Fibroblast of lung (primary cell): ENCODE data around the gene GMFB. TPM values are rescaled to one million over a fixed set of nuclear protein-coding genes. Genes with fewer than 3 reads are reported as not detected.
A peak's percentile ranks its signal among the peaks of the same experiment; 100 is the strongest.

Source experiments
- DNase-seq, 2 donors: peaks; one replicate each; pipeline versions ENCODE4 v3.0.0 to v3.0.0-alpha.2; 2010; ENCODE audit warnings: low read depth in 2 of 2
- H2AFZ ChIP-seq: 2 replicates; pipeline ENCODE4 v1.5.1; 2012; ENCODE audit warnings: low read length, control low read depth, inconsistent platforms
- H3K27ac ChIP-seq: 2 replicates; pipeline ENCODE4 v1.5.1; 2011; ENCODE audit warnings: low read length, control low read depth; ENCODE audit not compliant: insufficient read depth
- H3K27me3 ChIP-seq: 2 replicates; pipeline ENCODE4 v1.5.1; 2011; ENCODE audit warnings: mild to moderate bottlenecking, low read length; ENCODE audit not compliant: control insufficient read depth, insufficient read depth
- H3K36me3 ChIP-seq: 2 replicates; pipeline ENCODE4 v1.5.1; 2011; ENCODE audit warnings: low read length; ENCODE audit not compliant: control insufficient read depth, insufficient read depth
- H3K4me1 ChIP-seq: 2 replicates; pipeline ENCODE4 v1.5.1; 2011; ENCODE audit warnings: low read length; ENCODE audit not compliant: control insufficient read depth, insufficient read depth; ENCODE audit errors: extremely low read depth
- H3K4me2 ChIP-seq: 2 replicates; pipeline ENCODE4 v1.5.1; 2011; ENCODE audit warnings: low read length, control low read depth; ENCODE audit not compliant: insufficient read depth; ENCODE audit errors: extremely low read depth
- H3K4me3 ChIP-seq, 4 experiments: fragments of 200-600 bp in 1 of 4; sonication (generic) in 1 of 4; replicated peaks in 1 of 4; 2 replicates each; pipeline ENCODE4 v1.5.1; 2011 to 2016; ENCODE audit warnings: low read length in 4 of 4, low read depth in 3 of 4, mild to moderate bottlenecking in 3 of 4, control low read depth in 2 of 4, inconsistent platforms in 1 of 4, mixed read lengths in 1 of 4; ENCODE audit not compliant: insufficient read depth in 1 of 4; ENCODE audit errors: control extremely low read depth in 1 of 4
- H3K79me2 ChIP-seq: 2 replicates; pipeline ENCODE4 v1.5.1; 2012; ENCODE audit warnings: mild to moderate bottlenecking, low read length, inconsistent platforms; ENCODE audit not compliant: control insufficient read depth, insufficient read depth
- H3K9ac ChIP-seq: 2 replicates; pipeline ENCODE4 v1.5.1; 2011; ENCODE audit warnings: mild to moderate bottlenecking, low read length, control low read depth; ENCODE audit not compliant: insufficient read depth
- H3K9me3 ChIP-seq: 2 replicates; pipeline ENCODE4 v1.5.1; 2012; ENCODE audit warnings: low read depth, low read length; ENCODE audit not compliant: control insufficient read depth, insufficient read depth
- H4K20me1 ChIP-seq: 2 replicates; pipeline ENCODE4 v1.5.1; 2011; ENCODE audit warnings: low read length; ENCODE audit not compliant: control insufficient read depth, insufficient read depth; ENCODE audit errors: extremely low read depth
- EZH2 ChIP-seq: IDR thresholded peaks from 2 replicates; pipeline ENCODE4 v1.5.1; 2012; ENCODE audit warnings: low read length, control low read depth, mild to moderate bottlenecking; ENCODE audit errors: missing control alignments
- polyA plus RNA-seq, 2 donors: library from polyadenylated mRNA; depleted of rRNA in 1 of 2; stranded (reverse) in 1 of 2; unstranded in 1 of 2; fragments of >200 nt; gene quantifications; 2 replicates each; pipeline ENCODE4 v1.2.1, GENCODE V29; 2011 to 2012; ENCODE audit warnings: missing spikeins in 1 of 2
- total RNA-seq: library from RNA; depleted of rRNA; stranded (reverse); fragments of >200 nt; gene quantifications from 2 replicates; pipeline ENCODE4 v1.2.1, GENCODE V29; 2014
- TF ChIP-seq, protein P1 (sequence below), 2 donors: IDR thresholded peaks in 1 of 2; conservative IDR thresholded peaks in 1 of 2; 1 replicate in 1 of 2; 2 replicates in 1 of 2; pipeline ENCODE4 v1.5.1; 2011 to 2012; ENCODE audit warnings: low read length in 2 of 2, control low read depth in 1 of 2, inconsistent platforms in 1 of 2, low read depth in 1 of 2, mild to moderate bottlenecking in 1 of 2

Gene GMFB
- total and polyA plus RNA-seq, 2 donors (not counting 1 experiment from before 2014, with no cell fraction given): 69.2 to 85.5 TPM

DNA sequence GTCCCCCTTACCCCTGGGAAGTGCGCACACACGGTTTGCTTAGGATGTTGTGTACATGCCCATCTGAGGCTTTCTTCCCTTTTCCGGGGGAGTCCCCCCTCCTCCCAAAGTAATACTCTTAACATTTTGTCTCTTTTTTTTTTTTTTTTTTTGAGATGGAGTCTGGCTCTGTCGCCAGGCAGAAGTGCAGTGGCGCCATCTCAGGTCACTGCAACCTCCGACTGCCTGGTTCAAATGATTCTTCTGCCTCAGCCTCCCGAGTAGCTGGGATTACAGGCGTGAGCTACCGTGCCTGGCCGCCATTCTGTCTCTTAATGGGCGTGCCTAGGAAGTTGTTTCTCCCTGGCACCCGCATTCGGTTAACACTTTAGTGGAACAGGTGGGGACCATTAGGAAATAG lies 4.5 kb upstream of the GMFB start:
- no peak overlapping the region for H3K27ac ChIP-seq
- peaks cover 5% of the 10 kb centered on the region for H3K79me2 ChIP-seq
- no peak for DNase-seq
- no peaks in the 10 kb centered on the region for H3K4me1 ChIP-seq
- no peak overlapping the region for H2AFZ ChIP-seq
- no peaks in the 10 kb centered on the region for H3K9me3 ChIP-seq
- no peak overlapping the region for H3K4me2 ChIP-seq
- H4K20me1 ChIP-seq: no peaks in the 10 kb centered on the region
- H3K27me3 ChIP-seq: no peaks in the 10 kb centered on the region
- H3K36me3 ChIP-seq: no peaks in the 10 kb centered on the region
- no peak overlapping the region for H3K9ac ChIP-seq
- H3K4me3 ChIP-seq: no peak overlapping the region
- TF ChIP-seq, protein P1, sequence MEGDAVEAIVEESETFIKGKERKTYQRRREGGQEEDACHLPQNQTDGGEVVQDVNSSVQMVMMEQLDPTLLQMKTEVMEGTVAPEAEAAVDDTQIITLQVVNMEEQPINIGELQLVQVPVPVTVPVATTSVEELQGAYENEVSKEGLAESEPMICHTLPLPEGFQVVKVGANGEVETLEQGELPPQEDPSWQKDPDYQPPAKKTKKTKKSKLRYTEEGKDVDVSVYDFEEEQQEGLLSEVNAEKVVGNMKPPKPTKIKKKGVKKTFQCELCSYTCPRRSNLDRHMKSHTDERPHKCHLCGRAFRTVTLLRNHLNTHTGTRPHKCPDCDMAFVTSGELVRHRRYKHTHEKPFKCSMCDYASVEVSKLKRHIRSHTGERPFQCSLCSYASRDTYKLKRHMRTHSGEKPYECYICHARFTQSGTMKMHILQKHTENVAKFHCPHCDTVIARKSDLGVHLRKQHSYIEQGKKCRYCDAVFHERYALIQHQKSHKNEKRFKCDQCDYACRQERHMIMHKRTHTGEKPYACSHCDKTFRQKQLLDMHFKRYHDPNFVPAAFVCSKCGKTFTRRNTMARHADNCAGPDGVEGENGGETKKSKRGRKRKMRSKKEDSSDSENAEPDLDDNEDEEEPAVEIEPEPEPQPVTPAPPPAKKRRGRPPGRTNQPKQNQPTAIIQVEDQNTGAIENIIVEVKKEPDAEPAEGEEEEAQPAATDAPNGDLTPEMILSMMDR (conservative IDR thresholded peaks at IDR 0.05 in 1 of 2, IDR thresholded peaks at IDR 0.05 in 1 of 2; ENCODE audit: low read depth in 1 of 2, low read length in 2 of 2): no peak
- no peak for TF ChIP-seq EZH2

DNA sequence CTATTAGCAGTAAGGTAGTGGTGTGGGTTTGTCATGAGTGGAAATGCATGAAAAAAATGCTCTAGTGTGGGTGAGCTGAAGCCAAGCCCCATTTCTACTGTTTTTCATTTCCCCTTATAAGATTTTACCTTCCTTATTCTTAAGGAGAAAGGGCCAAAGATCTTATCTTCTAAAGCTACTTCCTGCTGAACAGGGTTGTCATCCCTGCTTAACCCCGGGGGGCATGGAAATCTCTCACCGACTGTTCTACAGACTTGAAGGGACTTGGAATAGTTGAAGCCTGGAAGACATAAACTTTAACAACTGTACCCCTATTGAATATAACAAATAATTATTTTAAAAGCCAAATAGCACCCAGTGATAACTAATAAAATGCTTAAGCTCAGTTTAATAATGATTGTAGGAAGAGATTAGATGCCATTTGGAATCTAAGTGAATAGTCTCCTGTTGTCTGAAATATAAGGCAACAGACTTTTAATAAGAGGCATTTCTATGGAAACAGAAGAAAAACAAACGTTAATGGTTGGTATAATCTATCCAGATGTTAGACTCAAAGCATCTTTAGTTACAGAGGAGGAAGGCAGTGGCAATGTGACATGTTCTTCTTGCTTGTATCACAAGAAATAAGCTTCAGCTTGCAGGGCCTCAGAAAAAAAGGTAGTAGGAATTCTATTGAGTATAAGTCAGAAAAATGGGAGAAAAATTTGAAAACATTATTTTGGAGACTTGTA lies 1.8 kb upstream of the GMFB start:
- H3K27ac ChIP-seq: no peak overlapping the region
- TF ChIP-seq, protein P1 (conservative IDR thresholded peaks at IDR 0.05 in 1 of 2, IDR thresholded peaks at IDR 0.05 in 1 of 2; ENCODE audit: low read depth in 1 of 2, low read length in 2 of 2): no peak
- no peak for TF ChIP-seq EZH2
- no peak overlapping the region for H3K4me2 ChIP-seq
- H3K9me3 ChIP-seq: no peaks in the 10 kb centered on the region
- H3K36me3 ChIP-seq: no peaks in the 10 kb centered on the region
- DNase-seq: no peak
- no peak overlapping the region for H2AFZ ChIP-seq
- no peaks in the 10 kb centered on the region for H4K20me1 ChIP-seq
- peaks cover 2% of the 10 kb centered on the region for H3K4me1 ChIP-seq
- no peaks in the 10 kb centered on the region for H3K27me3 ChIP-seq
- no peak overlapping the region for H3K4me3 ChIP-seq
- peaks cover 29% of the 10 kb centered on the region for H3K79me2 ChIP-seq
- no peak overlapping the region for H3K9ac ChIP-seq

DNA sequence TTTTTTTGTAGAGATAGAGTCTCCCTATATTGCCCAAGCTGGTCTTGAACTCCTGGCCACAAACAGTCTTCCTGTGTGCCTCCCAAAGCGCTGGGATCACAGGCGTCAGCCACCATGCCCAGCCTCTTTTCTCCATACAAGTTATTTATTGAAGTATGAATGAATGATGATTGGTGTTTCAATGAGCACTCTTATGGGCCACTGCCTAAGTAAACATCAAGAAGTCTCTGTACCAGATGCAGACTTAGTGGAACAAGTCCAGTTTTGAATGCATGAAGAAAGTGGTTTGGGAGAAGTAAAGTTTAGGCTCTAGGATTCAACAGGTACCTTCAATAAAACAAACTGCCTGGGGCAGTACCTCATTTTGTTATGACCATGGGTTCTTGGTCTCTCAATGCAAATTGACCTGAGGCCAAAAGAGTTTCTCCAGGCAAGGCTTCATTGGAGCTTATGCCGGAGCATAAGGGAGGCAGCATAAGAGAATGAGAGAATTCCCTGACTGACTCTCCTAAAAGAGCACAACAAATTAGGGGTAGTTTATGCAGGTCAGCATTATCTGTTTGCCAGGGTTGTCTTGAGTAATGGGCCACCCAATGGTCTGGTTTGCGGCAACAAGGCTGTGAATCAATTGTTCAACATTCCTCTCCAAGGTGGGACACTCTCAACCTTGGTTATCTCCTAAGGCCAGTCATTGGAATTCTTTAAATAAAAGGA lies 1.1 kb upstream of the GMFB start:
- H3K9me3 ChIP-seq: no peaks in the 10 kb centered on the region
- H3K79me2 ChIP-seq: peaks cover 36% of the 10 kb centered on the region
- peak overlapping the region; percentile 89 for H2AFZ ChIP-seq
- peak overlapping the region; percentile 46 to 96 (median 77) for H3K4me3 ChIP-seq
- no peak for DNase-seq
- peak overlapping the region; percentile 71 for H3K4me2 ChIP-seq
- no peaks in the 10 kb centered on the region for H3K27me3 ChIP-seq
- no peak overlapping the region for H3K9ac ChIP-seq
- H3K36me3 ChIP-seq: no peaks in the 10 kb centered on the region
- peaks cover 2% of the 10 kb centered on the region for H3K4me1 ChIP-seq
- TF ChIP-seq, protein P1 (conservative IDR thresholded peaks at IDR 0.05 in 1 of 2, IDR thresholded peaks at IDR 0.05 in 1 of 2; ENCODE audit: low read depth in 1 of 2, low read length in 2 of 2): no peak
- no peak for TF ChIP-seq EZH2
- H4K20me1 ChIP-seq: no peaks in the 10 kb centered on the region
- H3K27ac ChIP-seq: peak overlapping the region; percentile 94
